GM19351 (cell line): ENCODE results near the gene PAN3.

Experiments
- ATAC-seq: cut with Tn5 transposase; IDR thresholded peaks from one replicate; pipeline ENCODE4 v1.9.1; 2021; ENCODE audit warnings: mild to moderate bottlenecking, moderate library complexity; ENCODE audit not compliant: unreplicated experiment

Gene PAN3

GRCh38 chr13:28283600-28283999, 145.3 kb downstream of the PAN3 start:
- ATAC-seq = no peak

- no peak for ATAC-seq
These were observed 147.9 kb downstream of the PAN3 start for GRCh38 chr13:28286263-28286662.

DNA sequence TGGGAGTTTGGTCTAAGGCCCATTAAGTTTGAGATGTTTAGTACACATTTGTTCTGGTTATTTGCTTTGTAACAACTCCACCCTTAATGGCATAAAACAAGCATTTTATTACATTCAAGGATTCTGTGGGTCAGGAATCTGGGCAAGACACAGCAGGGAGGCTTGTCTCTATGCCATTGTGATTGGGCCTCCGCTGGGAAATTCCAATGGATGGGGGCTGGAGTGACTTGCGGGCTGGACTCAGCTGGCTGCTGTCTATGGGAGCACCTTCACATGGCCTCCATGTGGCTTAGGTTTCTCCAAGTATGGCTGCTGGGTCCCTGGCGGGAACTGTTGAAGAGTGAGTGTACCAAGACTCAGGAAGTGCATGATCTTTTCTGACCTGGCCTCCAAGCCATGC, 159.0 kb downstream of the PAN3 start:
- no peak for ATAC-seq

DNA sequence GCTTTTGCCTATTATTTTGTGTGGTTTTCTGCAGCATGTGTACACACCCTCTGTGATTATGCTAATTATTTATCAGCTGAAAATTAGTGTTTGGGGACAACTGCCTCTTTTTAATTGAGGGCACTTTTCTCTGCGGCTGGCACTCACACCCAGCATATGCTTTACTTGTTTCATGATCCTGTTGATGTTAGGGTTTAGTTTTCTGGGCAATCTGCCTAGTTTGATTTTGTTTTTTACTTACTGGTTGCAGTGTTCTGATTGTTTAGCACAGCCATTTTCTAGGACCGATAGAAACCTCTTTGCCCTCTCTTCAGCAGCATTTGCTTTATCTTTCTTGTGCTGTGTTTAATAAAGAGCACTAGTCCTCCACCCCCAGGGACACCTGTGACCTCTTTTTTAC, 161.6 kb downstream of the PAN3 start:
- no peak for ATAC-seq

DNA sequence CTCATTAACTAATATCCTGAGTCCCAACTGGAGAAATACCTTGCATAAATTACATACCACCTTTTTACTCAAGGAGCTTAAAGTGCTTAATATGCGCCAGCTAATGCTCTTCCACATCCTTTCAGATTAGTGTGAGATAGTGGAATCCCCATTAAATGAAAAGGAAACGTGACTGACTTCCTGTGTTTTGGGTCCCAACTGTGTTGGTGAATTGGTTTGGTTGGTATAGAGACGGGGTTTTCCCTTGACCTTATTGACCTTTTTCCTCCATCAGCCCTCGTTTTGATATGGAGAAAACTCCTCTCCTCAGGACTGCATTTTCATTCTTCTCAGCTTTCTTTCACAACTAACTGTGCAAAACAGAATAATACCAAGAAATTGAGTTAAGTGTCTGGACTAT, 163.5 kb downstream of the PAN3 start:
- no peak for ATAC-seq

DNA sequence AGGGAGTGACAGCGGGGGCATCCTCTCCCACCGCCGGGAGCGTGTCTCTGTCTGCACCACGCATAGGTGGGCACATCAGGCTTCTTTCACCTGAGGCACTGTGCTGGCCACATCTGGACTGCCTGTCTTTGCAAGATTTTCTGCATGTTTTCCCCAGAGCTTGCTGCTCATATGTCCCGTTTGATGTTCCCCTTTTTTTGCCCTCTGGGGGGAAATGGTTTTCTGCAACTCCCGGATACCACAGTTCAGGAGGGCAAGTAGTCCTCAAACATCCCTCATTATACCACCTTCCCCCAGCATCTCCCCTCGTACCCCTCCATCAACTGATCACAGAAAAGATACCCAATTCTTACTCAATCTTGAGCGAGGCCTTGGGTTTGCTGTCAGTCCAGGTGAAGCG, 168.0 kb downstream of the PAN3 start:
- ATAC-seq = no peak

- ATAC-seq = no peak
These were observed 175.2 kb downstream of the PAN3 start for GRCh38 chr13:28313579-28313978.

DNA sequence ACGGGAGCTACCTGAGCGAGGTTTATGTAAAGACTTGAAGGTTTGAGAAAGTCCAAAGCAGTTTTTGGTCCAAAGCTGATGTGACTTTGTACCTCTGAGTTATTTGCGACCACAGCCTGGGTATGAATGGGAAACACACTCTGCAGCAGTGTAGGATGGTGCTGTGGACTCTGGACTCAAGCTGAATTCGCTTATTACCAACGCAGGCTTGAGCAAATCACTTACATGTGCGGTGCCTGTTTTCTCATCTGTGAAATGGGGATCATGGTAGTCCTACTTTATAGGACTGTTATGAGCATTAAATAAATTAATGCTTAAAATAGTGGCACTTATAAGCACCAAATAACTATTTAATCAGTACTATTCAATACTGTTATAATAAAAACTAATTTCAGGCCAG, 176.5 kb downstream of the PAN3 start:
- ATAC-seq = no peak

DNA sequence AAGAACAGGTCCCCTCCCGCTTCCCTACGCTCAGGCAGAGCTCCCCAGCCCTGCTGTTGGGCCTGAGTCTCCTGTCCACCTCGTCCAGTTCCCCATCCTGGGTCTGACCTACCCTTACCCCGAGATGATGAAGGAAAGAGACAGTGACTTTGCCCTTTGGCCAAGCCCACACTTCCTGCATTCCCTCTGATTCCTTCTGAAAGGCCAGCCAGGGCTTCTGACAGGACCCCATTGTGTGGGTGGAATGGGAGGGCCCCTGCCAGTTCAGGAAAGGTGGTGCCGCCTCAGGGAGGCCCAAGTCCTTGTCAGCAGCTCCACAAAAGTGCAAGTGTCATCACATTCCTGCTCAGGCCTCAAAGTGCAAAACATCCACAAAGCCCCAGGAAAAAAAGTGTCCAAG, 177.8 kb downstream of the PAN3 start:
- no peak for ATAC-seq

- no peak for ATAC-seq
These were observed 178.5 kb downstream of the PAN3 start for GRCh38 chr13:28316836-28317235.

DNA sequence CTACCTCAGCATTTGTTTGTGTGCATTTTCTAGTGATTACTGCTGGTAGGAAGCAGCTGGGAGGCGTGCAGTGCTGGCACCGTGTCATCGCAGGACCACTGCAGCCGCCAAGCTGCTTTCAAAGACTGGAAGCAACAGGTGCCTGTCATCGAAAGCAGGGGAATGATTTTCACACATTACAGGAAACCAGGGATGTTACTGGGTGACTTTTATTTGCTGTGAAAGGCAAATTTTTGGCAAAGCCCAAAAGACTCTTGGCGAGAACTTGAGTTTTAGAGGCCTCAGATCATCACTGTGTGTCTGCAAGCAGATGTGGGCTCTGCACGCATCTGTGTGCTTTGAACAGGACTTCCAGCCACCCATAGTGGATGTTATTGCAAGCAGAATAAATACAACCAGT, 180.2 kb downstream of the PAN3 start:
- ATAC-seq = no peak

GRCh38 chr13:28319528-28319927, 181.2 kb downstream of the PAN3 start:
- ATAC-seq = no peak

GRCh38 chr13:28320209-28320608, 181.9 kb downstream of the PAN3 start:
- ATAC-seq = no peak

- no peak for ATAC-seq
These were observed 182.7 kb downstream of the PAN3 start for GRCh38 chr13:28320884-28321574.

- no peak for ATAC-seq
These were observed 183.4 kb downstream of the PAN3 start for GRCh38 chr13:28321756-28322155.

- ATAC-seq = no peak
These were observed 184.0 kb downstream of the PAN3 start for GRCh38 chr13:28322256-28322905.

DNA sequence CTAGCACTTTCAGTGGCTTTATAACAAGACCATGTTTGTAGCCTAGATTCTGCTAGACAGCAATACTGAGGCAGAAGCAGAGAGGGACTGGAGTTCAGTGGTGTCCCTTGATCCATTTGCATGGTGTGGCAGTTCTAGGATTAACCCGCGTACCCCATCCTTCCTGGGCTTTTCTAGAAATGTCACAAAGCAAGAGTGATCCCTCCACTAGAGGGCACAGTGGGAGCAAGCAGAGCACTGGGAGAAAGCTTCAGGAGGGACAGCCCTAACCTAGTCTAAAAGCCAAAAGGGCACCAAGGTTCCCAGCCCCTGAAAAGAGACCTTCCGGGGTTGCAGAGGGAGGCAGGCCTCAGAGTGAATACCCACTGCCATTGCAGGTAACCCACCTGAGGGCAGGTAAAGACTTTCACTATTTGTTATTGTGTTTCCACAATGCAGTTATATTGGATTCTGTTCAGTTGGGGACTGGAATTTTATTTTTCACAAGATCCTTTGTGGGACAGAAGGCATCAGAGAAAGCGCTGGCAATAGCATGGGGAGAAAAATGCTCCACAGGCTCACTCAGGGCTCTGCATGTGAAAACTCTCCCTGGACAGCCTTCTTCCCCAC, 185.9 kb downstream of the PAN3 start:
- ATAC-seq = no peak

DNA sequence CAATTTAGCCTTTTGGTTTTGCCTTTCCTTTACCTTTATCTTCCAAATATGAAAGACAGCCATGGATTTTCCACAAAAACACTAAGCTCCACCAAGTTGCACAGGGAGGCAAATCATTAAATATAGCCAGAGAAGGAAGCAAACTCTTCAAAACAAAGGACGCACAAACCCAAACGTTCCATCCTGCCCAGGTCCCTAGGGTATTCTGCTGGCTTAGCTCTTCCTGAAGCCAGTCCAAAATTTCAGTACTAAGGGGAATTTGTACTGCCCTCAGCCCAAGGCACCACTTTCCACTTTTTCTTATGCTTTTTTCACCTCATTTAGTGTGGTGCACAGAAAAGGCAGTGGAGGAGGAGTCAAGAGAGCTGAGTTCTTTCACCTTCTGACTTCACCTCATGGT, 186.7 kb downstream of the PAN3 start:
- no peak for ATAC-seq

- no peak for ATAC-seq
These were observed 187.7 kb downstream of the PAN3 start for GRCh38 chr13:28326056-28326455.

DNA sequence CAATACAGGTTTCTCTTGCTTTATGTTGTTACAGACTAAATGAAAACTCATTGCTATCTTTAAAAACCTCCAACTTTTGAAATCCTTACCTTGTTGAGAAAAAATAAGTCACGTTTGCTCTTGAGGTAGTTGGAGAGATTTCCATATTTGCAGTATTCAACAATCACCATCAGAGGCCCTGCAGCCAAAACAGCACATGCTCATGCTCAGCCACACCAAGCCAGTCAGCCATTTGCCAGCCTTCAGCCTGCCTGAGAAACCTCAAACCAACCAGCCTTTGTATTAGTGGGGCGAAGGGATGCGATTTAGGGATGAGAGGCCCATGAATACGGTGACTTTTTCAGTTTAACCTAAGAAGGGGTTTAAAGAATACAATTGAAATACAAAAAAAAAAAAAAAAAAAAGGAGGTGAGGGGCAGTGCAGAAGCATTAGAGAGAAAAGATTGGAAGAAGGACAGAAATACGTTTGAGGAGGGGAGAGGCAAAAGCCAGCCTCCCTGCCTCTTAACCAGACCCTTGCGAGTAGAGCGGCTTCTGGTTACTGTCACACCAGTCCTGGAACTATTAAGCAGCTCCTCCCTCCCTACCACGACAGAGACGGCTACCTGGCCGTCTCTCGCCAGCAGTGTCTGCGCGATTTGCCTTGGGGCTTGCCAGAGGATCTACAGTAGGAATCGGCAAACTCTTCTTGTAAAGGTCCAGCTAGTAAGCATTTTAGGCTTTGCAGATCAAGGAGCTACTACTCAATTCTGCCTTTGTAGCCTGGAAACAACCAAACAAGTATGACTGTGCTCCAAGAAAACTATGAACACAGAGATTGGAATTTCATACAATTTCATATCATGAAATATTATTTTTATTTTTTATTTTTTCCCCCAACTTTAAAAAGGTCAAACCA, 189.3 kb downstream of the PAN3 start:
- ATAC-seq = no peak

DNA sequence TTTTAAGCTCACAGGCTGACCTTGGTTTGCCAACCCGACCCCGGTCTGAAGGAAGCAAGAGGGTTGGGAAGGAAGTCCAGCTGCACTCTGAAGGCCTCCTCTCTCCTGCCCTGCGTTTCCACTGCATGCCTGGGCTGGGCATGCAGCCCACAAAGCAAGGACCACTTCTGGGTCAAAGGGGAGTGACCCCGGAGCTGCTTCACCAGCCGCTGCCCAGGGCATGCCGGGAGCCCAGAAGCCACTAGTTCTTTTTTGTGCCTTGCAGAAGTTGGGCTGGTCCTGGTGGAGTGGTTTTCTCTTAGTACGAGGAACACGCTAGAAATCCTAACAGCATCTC, 189.9 kb downstream of the PAN3 start:
- ATAC-seq = no peak
